NCI-H146 (cell line): ENCODE data around the gene PCDH9.

Experiments used
- DNase-seq: peaks from one replicate; lab custom pipeline; 2025; lab: John Stamatoyannopoulos, UW

The PCDH9 gene

GRCh38 chr13:66520511-66521355 lies 709.4 kb downstream of the PCDH9 start:
- peak; percentile 42 for DNase-seq

GRCh38 chr13:66519259-66519658 lies 710.9 kb downstream of the PCDH9 start:
- no peak for DNase-seq

DNA sequence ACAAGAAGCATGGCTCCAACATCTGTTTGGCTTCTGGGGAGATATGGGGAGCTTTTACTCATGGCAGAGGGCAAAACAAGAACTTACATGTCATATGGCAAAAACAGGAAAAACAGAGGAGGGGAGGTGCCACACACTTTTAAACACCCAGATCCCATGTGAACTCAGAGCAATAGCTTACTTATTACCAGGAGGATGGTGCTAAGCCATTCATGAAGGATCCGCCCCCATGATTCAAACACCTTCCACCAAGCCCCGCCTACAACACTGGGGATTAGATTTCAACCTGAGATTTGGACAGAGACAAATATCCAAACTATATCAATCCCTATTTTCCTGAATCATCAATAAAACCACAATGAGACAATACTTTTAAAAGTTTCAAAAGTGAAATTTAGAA lies 712.1 kb downstream of the PCDH9 start:
- no peak for DNase-seq

DNA sequence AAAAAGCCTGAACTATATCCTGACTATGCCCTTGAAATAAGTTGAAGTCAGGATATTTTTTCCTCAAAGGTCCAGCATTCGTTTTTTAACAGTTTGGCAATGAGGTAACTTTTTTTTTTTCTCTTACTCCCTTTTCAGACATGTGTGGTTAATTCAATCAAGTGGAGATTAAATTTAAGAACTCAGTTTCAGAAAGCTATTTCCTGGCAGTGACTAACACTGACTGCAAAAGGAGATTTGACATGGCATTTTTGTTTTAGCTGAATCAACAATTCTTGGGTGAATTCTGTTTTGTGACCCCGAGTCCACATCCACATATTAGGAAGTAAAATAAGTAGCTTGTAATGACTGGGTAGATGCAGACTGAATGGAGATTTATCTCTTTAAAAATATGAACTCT lies 716.4 kb downstream of the PCDH9 start:
- DNase-seq: no peak

DNA sequence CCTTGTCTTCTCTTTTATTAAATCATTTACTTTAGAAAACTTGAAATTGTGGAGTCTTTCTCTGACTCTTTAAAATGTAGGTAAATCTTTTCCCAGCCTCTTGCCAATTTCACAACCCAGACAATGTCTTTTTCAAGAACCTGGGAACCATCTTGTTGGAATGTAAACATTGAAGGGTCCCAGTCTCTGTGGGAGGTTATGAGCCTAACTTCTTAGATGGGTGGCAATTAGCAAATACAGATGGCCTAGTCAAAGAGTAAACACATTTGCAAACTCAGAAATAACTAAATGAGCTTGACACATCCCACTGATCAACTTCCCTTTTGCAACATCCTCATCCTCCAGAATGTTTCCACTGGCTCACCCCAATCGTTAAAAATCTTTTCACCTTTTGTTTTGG lies 721.0 kb downstream of the PCDH9 start:
- DNase-seq: no peak

GRCh38 chr13:66508153-66508909 lies 721.8 kb downstream of the PCDH9 start:
- DNase-seq: no peak

DNA sequence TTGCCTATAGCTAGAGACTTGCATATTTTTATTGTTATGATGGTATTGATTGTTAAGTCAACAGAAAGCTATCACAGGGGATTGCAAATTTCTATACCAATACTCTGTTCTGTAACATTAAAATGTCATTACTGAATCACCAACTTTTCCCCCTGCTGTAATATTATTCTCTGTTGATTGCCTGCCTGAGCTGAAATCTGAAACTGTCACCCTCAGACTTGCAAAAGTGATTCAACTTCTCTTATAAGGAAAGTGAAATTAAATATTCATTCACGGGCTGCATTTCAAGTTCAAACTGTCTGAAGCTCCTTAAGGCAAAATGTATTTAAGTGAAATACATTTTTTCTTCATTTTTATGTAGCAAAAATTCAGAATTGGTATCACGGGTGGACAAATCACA lies 723.2 kb downstream of the PCDH9 start:
- DNase-seq: no peak

DNA sequence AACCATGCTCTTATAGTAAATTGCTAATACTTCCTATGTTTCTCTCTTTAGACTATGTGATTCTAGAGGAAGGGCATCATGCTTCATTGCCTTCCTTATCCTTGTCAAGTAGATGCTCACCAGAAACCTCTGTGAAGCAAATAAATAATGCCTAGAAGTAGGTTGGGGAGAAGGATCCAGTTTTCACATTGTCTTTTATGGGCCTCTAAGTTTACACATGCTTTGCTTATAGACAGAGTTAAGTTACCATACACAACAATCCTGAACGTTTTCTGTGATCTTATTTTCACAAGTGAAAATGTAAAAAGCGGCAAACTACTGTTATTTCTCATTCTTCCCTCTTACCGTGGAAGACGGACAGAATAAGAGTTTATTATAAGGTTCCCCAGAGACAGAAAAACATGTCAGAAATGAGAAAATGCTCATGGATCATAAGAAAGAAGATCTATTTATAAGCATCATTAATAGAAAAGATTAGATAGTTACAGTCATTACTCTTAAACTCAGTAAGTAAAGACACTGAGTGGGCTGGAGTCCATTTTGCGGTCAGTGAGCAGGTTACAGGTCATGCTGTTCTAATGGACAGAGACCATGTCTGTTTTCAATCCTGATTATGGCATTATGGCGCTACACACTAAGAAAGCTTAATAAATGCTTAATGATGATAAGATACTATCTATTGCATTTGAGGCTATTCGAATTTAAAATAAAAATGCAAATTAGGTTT lies 723.9 kb downstream of the PCDH9 start:
- DNase-seq: no peak

GRCh38 chr13:66503890-66504289 lies 726.2 kb downstream of the PCDH9 start:
- DNase-seq: no peak

DNA sequence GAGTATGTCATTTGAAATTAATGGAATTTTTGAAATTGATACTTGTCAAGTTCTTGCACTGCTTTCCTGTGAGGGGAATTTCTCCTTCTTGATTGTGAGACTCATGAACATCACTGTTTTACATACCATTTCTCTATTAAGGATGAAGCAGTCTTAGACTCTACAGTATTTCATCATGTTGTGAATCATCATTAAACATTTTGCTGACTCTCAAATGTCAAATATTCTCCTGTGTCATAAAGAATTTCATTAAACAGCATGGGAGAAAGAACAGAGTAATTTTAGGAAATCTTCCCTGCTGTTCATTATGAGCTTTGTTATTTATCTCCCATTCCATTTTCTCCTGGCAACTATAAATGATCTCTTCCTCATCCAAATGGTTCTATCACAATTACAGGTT lies 729.0 kb downstream of the PCDH9 start:
- DNase-seq: no peak

- DNase-seq: peak; percentile 67
Measured at GRCh38 chr13:66492479-66492878, 737.7 kb downstream of the PCDH9 start.

DNA sequence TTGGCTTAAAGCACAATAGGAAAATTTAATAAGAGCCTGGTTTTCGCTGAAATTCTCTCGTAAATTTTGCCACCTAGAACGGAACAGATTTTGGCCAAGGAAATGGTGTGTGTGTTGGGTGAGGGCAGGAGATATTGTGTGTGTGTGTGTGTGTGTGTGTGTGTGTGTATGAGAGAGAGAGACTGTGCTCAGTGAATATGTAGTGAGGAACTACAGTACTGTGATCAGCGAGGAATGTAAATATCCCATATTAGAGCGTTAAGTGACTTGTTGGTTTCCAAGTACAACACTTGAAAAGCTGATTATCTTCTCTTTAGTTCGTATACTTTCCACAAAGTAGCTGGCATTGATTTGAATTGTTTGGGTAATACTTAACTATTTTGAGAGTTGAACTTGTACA lies 738.9 kb downstream of the PCDH9 start:
- DNase-seq: no peak

DNA sequence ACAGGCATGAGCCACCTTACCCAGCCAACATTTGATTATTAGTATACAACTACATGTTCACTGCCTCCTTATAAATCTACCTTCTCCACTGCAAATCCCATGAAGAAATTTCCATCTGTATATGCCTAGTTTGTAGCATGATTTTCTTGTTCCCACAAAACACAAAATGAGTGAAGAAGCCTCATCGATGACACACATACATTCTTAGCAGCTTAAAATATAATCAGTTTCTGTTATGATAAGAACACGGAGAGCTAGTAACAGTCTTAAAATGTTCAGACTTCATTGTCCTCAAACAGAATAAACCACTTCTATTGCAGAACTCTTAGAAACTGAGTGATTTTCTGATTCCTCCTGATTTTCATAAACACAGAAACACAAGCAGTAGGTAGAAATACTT lies 740.5 kb downstream of the PCDH9 start:
- no peak for DNase-seq

GRCh38 chr13:66489172-66489571 lies 741.0 kb downstream of the PCDH9 start:
- DNase-seq: no peak

GRCh38 chr13:66483712-66484111 lies 746.4 kb downstream of the PCDH9 start:
- no peak for DNase-seq

GRCh38 chr13:66482836-66483235 lies 747.3 kb downstream of the PCDH9 start:
- DNase-seq: no peak

DNA sequence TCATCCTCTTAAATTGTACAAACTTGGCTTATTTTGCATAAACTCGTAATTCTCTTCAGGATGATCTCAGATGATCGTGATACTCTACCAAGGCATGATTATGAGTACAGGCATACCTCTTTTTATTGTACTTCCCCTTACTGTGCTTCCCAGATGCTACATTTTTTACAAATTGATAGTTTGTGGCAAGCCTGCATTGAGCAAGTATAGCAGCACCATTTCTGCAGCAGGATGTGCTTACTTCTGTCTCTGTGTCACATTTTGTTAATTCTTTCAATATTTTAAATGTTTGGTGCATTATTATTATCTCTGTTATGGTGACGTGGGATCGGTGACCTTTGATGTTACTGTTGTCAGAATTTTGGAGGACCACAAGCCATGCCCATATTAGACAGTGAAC lies 752.3 kb downstream of the PCDH9 start:
- DNase-seq: no peak

DNA sequence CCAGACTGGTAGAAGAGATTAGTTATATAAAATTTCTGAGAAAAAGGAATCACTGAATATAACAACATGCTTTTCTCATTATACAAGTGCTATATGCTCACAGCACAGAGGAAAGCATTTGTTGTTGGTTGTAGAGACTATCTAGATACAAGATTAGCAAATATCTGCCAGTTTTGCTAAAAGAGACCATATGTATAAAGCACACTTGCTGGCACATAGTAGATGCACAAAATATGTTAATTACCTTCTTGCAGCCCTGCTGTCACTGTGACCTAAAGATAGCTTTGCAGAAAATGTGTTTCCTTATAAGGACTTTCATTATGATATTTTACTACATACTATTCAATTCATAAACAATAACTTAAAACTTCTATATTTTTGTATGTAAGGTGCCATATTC lies 755.1 kb downstream of the PCDH9 start:
- DNase-seq: no peak

- DNase-seq: no peak
Measured at GRCh38 chr13:66469745-66470144, 760.4 kb downstream of the PCDH9 start.

GRCh38 chr13:66468656-66469055 lies 761.5 kb downstream of the PCDH9 start:
- DNase-seq: no peak

- DNase-seq: no peak
Measured at GRCh38 chr13:66462187-66462586, 767.9 kb downstream of the PCDH9 start.

GRCh38 chr13:66461021-66461420 lies 769.1 kb downstream of the PCDH9 start:
- DNase-seq: no peak

DNA sequence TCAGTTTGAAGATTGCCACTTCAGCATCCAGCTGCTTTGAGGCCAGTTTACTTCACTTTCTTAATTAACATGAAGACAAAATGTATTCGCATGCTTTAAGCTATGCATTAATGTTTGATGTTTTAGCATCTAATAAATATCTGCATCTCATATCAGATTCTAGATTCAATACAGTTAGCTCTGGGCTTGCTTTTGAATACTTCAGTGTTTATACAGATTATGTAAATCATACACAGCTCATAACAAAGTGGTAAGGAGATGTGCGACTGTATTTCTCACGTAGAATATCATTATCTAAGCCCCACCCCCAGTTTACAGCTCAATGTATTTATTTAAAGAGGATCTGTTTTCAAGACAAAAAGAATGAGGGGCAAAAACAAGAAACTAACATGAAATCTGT lies 770.5 kb downstream of the PCDH9 start:
- DNase-seq: no peak
